GM21619 (cell line): ENCODE measurements around the gene MYT1.
"Not testable (repeated sequence)": the region's sequence is repeated elsewhere in the genome, so short reads cannot be mapped to it uniquely, and the experiment has no call there.

ENCODE experiments used
- ATAC-seq: cut with Tn5 transposase; IDR thresholded peaks from one replicate; pipeline ENCODE4 v1.9.1; 2021; ENCODE audit not compliant: unreplicated experiment

The MYT1 gene

GRCh38 chr20:64228086-64228653 lies 63.9 kb downstream of the MYT1 start:
- ATAC-seq: no peak

DNA sequence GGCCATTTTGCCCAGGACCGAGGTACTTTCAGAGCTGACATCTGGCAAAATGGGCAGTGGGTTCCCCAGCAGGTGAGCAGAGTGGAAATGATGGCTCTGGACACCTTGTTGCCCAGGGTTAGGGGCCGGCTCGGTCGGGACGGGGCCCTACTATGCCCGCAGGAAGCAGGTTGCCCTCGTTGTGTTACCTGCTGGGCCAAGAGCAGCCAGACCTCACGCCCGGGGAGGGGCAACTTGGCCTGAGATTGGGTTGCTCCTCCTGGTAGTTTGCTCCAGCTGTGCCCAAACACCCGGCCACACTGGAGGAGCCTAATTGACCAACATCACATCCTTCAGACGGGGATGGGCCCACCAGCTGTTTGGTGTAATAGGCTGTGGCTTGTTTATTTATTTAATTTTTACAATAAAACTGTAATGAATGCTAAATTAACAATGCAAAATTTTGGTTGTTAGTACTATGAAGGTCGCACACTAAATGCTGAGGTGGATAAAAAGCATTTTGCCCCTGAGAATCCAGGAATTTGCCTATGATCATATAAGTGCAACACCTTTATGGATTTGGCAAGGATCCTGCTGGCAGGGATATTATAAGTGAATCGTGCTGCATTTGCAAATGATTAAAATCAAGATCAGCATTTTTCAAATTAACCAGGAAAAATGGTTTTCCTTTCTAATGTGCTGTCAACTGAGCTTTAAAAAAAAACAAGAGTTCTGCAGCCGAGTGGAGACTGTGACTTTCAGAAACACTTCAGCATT lies 64.7 kb downstream of the MYT1 start:
- ATAC-seq: no peak

DNA sequence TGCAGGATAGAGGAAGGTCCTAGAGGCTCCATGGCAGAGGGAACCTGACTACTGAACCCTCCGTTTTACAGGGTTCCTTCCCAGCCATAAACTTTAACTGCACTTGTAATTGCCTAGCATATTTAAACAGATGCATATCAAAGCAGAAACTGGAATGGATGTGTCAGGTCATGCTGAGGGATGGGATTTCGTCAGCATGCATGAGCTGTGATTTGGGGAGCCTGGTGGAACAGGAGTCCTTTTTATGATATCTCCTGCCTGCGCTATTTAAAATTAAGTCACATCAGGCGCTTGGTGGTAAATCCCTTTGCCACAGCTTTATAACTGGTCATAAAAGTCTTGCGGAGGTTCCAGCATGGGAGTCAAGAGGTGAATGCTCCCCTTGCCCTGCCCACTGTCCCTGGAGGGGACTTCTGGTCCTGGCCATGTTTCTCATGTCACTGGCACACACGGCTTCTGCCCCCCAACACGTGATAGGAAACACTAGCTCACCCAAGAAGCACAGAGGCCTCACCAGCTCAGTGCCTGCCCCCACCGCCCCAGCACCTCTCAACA lies 65.3 kb downstream of the MYT1 start:
- ATAC-seq: no peak

DNA sequence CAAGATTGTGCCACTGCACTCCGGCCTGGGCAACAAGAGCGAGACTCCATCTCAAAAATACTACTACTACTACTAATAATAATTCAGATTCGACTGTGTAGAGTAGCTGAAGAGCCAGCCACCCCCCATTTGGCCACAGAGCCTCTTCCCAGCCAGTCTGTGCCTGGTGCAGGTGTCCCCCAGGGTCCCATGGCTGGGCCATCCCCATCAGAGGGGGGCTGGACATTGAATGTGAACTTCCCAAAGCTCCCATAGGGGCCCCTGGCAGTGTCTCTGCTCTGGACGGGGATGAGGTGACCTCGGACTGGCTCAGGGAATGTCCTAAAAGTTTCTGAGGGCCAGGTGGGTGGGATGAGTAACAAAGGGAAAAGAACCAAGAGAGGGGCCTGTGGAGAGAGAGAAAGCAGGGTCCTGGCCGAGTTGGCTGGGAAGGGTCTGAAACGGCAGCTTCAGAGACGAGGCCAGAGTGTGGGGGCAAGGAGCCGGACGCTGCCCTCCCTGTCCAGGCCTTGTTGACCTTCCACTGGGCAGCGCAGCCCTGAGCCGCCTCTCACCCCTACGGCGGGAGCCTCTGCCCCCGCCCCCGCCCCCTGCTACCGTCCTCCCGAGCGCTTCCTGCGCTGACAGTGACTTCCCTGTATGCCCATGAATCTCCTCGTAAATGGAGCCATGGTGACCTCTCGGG lies 66.4 kb downstream of the MYT1 start:
- ATAC-seq: no peak

DNA sequence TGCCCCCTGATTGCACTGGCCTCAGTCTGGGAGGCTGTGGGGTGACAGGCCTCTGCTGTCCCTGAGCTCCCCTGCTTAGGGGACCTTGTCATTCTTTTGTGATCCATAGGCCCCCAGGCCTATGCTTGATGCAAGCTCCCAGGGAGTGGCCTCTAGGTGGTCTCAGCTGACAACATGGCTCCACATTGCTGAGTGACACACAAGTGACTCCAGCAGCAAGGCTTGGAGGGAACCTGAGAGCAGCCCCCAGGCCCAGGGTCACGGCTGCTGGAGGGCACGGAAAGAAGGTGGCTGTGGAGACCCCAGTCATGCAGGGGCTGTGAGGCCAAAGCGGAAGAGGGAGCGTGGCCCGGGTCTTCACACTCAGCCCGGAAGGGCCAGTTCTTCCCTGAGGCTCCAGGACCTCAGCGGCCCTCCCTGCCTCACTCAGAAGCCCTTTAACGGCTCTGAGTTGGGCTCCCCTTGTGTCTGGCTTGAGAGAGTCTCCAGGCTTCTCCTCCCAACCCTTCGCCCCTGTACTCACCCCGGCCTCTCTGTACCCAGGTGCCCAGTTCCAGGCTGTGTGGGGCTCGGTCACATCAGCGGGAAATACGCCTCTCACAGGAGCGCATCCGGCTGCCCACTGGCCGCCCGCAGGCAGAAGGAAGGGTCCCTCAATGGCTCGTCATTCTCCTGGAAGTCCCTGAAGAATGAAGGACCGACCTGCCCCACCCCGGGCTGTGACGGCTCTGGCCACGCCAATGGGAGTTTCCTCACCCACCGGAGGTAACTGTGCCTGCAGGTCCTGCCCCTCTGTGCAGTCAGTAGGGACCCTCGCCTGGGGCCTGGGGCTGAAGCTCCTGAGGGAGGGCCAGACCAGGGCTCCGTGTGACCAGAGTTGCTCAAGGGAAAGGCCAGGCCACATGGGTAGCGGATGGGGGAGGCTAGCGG lies 67.6 kb downstream of the MYT1 start:
- ATAC-seq: no peak

GRCh38 chr20:64232794-64233193 lies 68.5 kb downstream of the MYT1 start:
- no peak for ATAC-seq

DNA sequence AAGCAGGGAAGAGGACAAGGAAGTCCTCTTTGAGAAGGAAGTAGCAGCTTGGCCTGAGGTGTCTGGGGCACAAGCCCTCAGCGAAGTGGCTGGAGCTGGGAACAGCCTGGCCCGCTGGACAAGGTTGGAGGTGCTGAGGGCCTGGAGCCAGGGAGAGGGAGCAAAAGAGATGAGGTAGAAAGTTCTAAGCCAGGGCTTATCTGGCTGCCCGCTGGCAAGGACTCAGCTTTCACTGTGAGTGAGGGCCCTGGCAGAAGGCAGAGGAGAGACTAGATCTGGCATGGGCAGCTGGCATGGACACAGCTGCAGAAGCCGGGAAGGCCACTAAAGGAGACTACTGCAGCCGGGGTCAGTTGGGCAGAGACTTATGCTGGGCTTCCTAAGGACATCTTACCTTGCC lies 69.5 kb downstream of the MYT1 start:
- ATAC-seq: no peak

DNA sequence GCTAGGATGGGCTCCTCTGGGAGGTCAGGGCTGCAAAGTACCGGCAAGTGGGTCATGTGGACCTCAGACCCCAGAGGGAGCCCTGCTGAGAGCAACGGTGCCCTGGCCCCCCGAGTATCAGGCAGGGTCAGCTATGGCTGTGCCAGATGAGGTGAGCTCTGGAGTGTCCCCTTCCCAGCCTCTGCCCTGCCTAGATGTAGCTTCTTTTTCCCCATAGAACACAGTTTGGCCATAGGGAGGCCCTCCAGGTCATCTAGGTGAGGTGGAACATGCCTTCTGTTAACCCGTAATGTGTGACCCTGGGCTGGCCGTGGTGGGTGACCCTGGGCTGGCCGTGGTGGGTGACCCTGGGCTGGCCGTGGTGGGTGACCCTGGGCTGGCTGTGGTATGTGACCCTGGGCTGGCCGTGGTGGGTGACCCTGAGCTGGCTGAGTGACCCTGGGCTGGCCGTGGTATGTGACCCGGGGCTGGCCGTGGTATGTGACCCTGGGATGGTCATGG lies 70.1 kb downstream of the MYT1 start:
- ATAC-seq: no peak

DNA sequence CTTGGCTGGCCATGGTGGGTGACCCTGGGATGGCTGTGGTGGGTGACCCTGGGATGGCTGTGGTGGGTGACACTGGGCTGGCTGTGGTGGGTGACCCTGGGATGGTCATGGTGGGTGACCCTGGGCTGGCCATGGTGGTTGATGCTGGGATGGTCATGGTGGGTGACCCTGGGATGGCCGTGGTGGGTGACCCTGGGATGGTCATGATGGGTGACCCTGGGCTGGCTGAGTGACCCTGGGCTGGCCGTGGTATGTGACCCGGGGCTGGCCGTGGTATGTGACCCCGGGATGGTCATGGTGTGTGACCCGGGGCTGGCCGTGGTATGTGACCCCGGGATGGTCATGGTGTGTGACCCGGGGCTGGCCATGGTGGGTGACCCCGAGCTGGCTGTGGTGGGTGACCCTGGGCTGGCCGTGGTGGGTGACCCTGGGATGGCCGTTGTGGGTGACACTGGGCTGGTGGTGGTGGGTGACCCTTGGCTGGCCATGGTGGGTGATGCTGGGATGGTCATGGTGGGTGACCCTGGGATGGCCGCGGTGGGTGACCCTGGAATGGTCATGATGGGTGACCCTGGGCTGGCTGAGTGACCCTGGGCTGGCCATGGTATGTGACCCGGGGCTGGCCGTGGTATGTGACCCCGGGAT lies 70.8 kb downstream of the MYT1 start:
- ATAC-seq: not testable (repeated sequence)

- no peak for ATAC-seq
These were observed 72.2 kb downstream of the MYT1 start for GRCh38 chr20:64236137-64237088.

- no peak for ATAC-seq
These were observed 73.1 kb downstream of the MYT1 start for GRCh38 chr20:64237316-64237715.

- ATAC-seq: no peak
These were observed 74.0 kb downstream of the MYT1 start for GRCh38 chr20:64238115-64238825.

DNA sequence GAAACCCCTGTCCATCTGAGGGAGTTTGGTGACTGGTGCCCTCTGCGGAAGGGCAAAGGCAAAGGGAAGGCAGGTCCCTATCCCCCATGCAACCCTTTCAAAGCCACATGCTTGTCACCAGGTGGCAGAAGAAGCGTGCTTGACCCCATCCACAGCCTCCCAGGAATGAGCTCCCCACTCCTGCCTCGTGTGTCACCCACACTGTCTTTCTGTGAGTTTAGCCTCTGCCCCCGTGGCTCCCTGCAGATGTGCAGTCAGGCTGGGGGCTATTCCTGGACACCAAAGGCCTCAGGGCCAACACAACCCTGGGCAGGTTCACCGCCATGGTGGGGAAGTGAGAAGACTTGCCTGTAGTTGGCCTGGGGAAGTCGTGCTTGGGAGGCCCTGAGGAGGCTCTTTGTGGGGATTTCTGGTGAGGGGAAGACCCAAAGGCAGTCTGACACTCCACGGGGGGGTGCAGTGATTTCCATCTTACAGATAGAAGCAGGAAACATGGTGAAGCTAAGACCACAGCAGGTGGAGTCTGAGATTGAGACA lies 74.7 kb downstream of the MYT1 start:
- no peak for ATAC-seq

- ATAC-seq: no peak
These were observed 75.4 kb downstream of the MYT1 start for GRCh38 chr20:64239449-64240242.

DNA sequence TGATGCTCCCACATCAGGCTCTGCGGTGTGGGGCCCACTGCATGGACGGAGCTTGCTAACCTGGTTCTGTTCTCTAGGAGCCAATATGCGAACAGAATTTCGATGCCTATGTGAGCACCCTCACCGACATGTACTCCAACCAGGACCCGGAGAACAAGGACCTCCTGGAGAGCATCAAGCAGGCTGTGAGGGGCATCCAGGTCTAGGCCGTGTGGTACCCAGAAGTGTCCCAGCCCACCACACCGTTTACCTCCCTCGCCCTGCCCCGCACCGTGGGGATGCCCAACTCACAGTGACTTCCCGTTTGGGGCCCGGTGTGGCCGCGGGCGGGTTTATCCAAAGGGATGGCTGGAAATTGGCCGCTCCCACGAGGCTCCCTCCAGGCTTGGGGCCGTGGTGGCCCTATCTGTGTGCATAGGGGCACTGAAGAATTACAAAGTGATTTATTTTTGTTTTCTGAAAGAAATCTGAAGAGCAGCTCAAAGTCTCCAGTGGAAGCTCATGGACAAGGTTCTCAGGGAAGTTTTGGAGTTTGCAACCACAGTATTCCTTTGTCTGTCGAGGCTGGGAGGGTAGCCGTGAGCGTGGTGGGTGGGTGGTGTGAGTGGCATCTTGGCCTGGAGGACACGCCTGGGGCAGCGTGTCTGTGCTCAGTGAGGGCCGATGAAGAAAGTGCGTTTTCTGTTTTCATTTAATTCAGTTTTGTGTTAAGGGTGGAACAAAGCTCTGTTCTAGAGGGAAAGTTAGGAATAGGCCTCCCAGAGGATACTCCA lies 76.2 kb downstream of the MYT1 start:
- no peak for ATAC-seq

DNA sequence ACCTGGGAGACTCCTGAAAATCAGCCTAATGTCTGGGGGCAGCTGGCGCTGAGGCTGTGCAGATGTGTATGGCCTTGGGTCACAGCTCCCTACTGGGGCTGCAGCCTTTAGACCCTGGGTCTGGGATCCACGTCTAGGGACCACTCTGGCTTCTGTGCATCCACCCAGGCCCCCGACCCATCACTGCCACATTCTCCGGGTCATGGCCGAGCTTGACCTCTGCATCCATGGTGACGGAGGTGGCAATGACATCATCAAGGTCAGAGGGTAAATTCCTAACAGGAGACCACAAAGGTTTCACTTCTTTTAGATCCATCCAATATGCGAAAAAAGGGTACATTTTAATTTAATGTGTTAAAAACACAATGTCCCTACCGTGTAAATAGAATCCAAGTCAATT lies 76.8 kb downstream of the MYT1 start:
- no peak for ATAC-seq
